DOHH2 (cell line): Measurements from ENCODE around the gene ARL6IP5.

Source experiments
- H3F3A ChIP-seq: fragments of 200-600 bp; sonication (generic), shearing (Covaris generic); 2 replicates; pipeline ENCODE4 v1.6.0; 2016; ENCODE audit warnings: antibody characterized with exemption, mild to moderate bottlenecking; ENCODE audit not compliant: control insufficient read depth, insufficient read depth
- H3K27ac ChIP-seq: fragments of 200-600 bp; sonication (generic); 2 replicates; pipeline ENCODE4 v1.5.1; 2014; ENCODE audit warnings: low read depth, mild to moderate bottlenecking, low read length, moderate library complexity
- H3K27me3 ChIP-seq: fragments of 200-600 bp; sonication (generic); 2 replicates; pipeline ENCODE4 v1.6.1; 2014; ENCODE audit warnings: mild to moderate bottlenecking, low read length, mixed read lengths; ENCODE audit not compliant: control insufficient read depth
- H3K36me3 ChIP-seq: fragments of 200-600 bp; sonication (generic); 2 replicates; pipeline ENCODE4 v1.6.1; 2014; ENCODE audit warnings: mild to moderate bottlenecking, low read length, moderate library complexity, mixed read lengths; ENCODE audit not compliant: control insufficient read depth
- H3K4me1 ChIP-seq: fragments of 200-600 bp; sonication (generic); 2 replicates; pipeline ENCODE4 v1.6.1; 2014; ENCODE audit warnings: mild to moderate bottlenecking, low read length, mixed read lengths; ENCODE audit not compliant: control insufficient read depth
- H3K4me2 ChIP-seq: fragments of 200-600 bp; sonication (generic); 2 replicates; pipeline ENCODE4 v1.6.0; 2014; ENCODE audit warnings: mild to moderate bottlenecking, low read length, moderate library complexity
- H3K4me3 ChIP-seq: fragments of 200-600 bp; sonication (generic); 2 replicates; pipeline ENCODE4 v1.5.1; 2014; ENCODE audit warnings: mild to moderate bottlenecking, low read length, mixed read lengths
- H3K79me2 ChIP-seq: fragments of 200-600 bp; sonication (generic); 2 replicates; pipeline ENCODE4 v1.6.1; 2014; ENCODE audit warnings: mild to moderate bottlenecking, low read length, mixed read lengths; ENCODE audit not compliant: control insufficient read depth
- H3K9me2 ChIP-seq: fragments of 200-600 bp; sonication (generic); replicated peaks from 2 replicates; pipeline ENCODE4 v1.6.1; 2014; ENCODE audit warnings: mild to moderate bottlenecking, low read length, mixed read lengths; ENCODE audit not compliant: control insufficient read depth
- H3K9me3 ChIP-seq: fragments of 200-600 bp; sonication (generic); 2 replicates; pipeline ENCODE4 v1.6.1; 2014; ENCODE audit warnings: antibody characterized with exemption, low read length, mixed read lengths; ENCODE audit not compliant: control insufficient read depth, insufficient read depth
- H4K20me1 ChIP-seq: fragments of 200-600 bp; sonication (generic); 2 replicates; pipeline ENCODE4 v1.6.0; 2014; ENCODE audit warnings: low read depth, mild to moderate bottlenecking, antibody characterized with exemption, low read length, moderate library complexity; ENCODE audit not compliant: control insufficient read depth, insufficient read depth
- CTCF ChIP-seq: fragments of 200-600 bp; sonication (generic); IDR thresholded peaks from one replicate; pipeline ENCODE4 v1.5.1; 2014; ENCODE audit warnings: antibody characterized with exemption, mild to moderate bottlenecking, low read depth, low read length; ENCODE audit not compliant: poor library complexity, severe bottlenecking
- EZH2phosphoT487 ChIP-seq: fragments of 200-600 bp; sonication (generic); IDR thresholded peaks from 2 replicates; pipeline ENCODE4 v1.6.1; 2017; ENCODE audit warnings: borderline replicate concordance, mild to moderate bottlenecking, antibody characterized with exemption, low read length, moderate library complexity, mixed read lengths

Gene ARL6IP5

GRCh38 chr3:69088063-69088462, 3.3 kb downstream of the ARL6IP5 start:
- Histone ChIP-seq H3K4me1 (peaks cover 83% of the 10 kb centered on the region), H3K4me2 (peak overlapping the region; percentile 36), H3K4me3 (no peak overlapping the region), H3K9me2 (no peaks in the 10 kb centered on the region), H3K79me2 (peaks cover 38% of the 10 kb centered on the region), H3K9me3 (no peaks in the 10 kb centered on the region), H3K27ac (no peak overlapping the region), H3F3A (peaks cover 18% of the 10 kb centered on the region), H3K27me3 (no peaks in the 10 kb centered on the region), H4K20me1 (no peaks in the 10 kb centered on the region), H3K36me3 (no peaks in the 10 kb centered on the region)
- TF ChIP-seq EZH2phosphoT487 (no peak), CTCF (no peak)

- Histone ChIP-seq H3K27ac (no peak overlapping the region), H3K4me1 (peaks cover 79% of the 10 kb centered on the region), H3F3A (peaks cover 4% of the 10 kb centered on the region; the same call in 1 of the 2 replicates), H3K4me3 (no peak overlapping the region), H4K20me1 (no peaks in the 10 kb centered on the region), H3K36me3 (no peaks in the 10 kb centered on the region), H3K79me2 (peaks cover 37% of the 10 kb centered on the region), H3K27me3 (no peaks in the 10 kb centered on the region), H3K9me2 (no peaks in the 10 kb centered on the region), H3K9me3 (no peaks in the 10 kb centered on the region), H3K4me2 (peak overlapping the region; percentile 22)
- TF ChIP-seq CTCF (no peak), EZH2phosphoT487 (no peak)
Measured at GRCh38 chr3:69090021-69090420, 5.3 kb downstream of the ARL6IP5 start.

- H3K9me2 ChIP-seq: no peaks in the 10 kb centered on the region
- H3K4me3 ChIP-seq: peak overlapping the region; percentile 34
- peaks cover 4% of the 10 kb centered on the region; the same call in 1 of the 2 replicates for H3F3A ChIP-seq
- TF ChIP-seq EZH2phosphoT487 (no peak), CTCF (no peak)
- H3K9me3 ChIP-seq: no peaks in the 10 kb centered on the region
- H4K20me1 ChIP-seq: no peaks in the 10 kb centered on the region
- peak overlapping the region; percentile 45 for H3K27ac ChIP-seq
- peaks cover 22% of the 10 kb centered on the region for H3K79me2 ChIP-seq
- no peaks in the 10 kb centered on the region for H3K36me3 ChIP-seq
- no peaks in the 10 kb centered on the region for H3K27me3 ChIP-seq
- H3K4me2 ChIP-seq: peak overlapping the region; percentile 56
- H3K4me1 ChIP-seq: peaks cover 69% of the 10 kb centered on the region
Measured at GRCh38 chr3:69091389-69092029, 6.8 kb downstream of the ARL6IP5 start.
